NCI-H128 (cell line): ENCODE results near the gene WDPCP.
"Not testable (repeated sequence)": the region's sequence is repeated elsewhere in the genome, so short reads cannot be mapped to it uniquely, and the experiment has no call there.

Source experiments
- DNase-seq: peaks from one replicate; lab custom pipeline; 2025; ENCODE audit not compliant: unreplicated experiment; lab: John Stamatoyannopoulos, UW

Gene WDPCP

GRCh38 chr2:63127594-63127993 is 460.7 kb downstream of the WDPCP start:
- DNase-seq: no peak

- no peak for DNase-seq
These were observed 463.4 kb downstream of the WDPCP start for GRCh38 chr2:63124850-63125249.

GRCh38 chr2:63124218-63124617 is 464.1 kb downstream of the WDPCP start:
- DNase-seq: no peak

GRCh38 chr2:63122921-63123320 is 465.4 kb downstream of the WDPCP start:
- DNase-seq: no peak

- no peak for DNase-seq
These were observed 467.0 kb downstream of the WDPCP start for GRCh38 chr2:63121055-63121834.

GRCh38 chr2:63118821-63119220 is 469.5 kb downstream of the WDPCP start:
- DNase-seq: no peak

- no peak for DNase-seq
These were observed 483.8 kb downstream of the WDPCP start for GRCh38 chr2:63104482-63104881.

GRCh38 chr2:63101954-63102353 is 486.3 kb downstream of the WDPCP start:
- DNase-seq: no peak

- no peak for DNase-seq
These were observed 489.2 kb downstream of the WDPCP start for GRCh38 chr2:63099032-63099431.

GRCh38 chr2:63096491-63096890 is 491.8 kb downstream of the WDPCP start:
- no peak for DNase-seq

- no peak for DNase-seq
These were observed 494.8 kb downstream of the WDPCP start for GRCh38 chr2:63093502-63093901.

GRCh38 chr2:63092857-63093256 is 495.4 kb downstream of the WDPCP start:
- DNase-seq: no peak

GRCh38 chr2:63092401-63092800 is 495.9 kb downstream of the WDPCP start:
- DNase-seq: no peak

- DNase-seq: no peak
These were observed 501.6 kb downstream of the WDPCP start for GRCh38 chr2:63086687-63087086.

- no peak for DNase-seq
These were observed 506.9 kb downstream of the WDPCP start for GRCh38 chr2:63081404-63081803.

GRCh38 chr2:63078852-63079606 is 509.2 kb downstream of the WDPCP start:
- no peak for DNase-seq

- DNase-seq: not testable (repeated sequence)
These were observed 513.9 kb downstream of the WDPCP start for GRCh38 chr2:63074399-63074798.

GRCh38 chr2:63073994-63074393 is 514.3 kb downstream of the WDPCP start:
- DNase-seq: no peak

- no peak for DNase-seq
These were observed 516.6 kb downstream of the WDPCP start for GRCh38 chr2:63071664-63072063.
